ENCODE measurements around the gene REST.

DNA sequence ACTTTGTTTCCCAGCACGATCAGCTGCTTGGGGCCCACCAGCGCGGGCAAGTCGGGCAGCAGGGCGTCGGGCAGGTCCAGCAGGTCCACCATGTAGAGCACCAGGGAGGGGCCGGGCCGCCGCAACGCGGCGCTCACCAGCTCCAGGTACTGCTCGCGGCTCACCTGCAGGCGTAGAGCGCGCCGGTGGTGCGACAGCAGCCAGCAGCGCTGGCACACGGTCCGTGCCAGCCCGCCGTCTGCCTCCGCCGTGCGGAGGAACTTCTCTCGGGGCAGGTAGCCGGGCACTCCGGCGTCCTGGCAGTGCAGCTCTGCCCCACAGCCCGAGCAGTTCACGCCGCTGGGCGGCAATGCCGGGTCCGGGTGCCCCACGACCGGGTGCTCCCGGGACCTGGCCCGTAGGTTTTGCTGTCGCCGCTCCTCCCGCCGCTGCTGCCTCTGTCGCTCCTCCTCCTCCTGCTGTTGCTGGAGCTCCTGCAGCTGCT lies 69.2 kb downstream of the REST start:
- TF ChIP-seq EGR1 (IDR thresholded peaks at IDR 0.05) (no peak), TAF1 (IDR thresholded peaks at IDR 0.05; ENCODE audit: low read depth) (no peak), RAD21 (IDR thresholded peaks at IDR 0.05; ENCODE audit: low read depth) (no peak; the same call in 1 of the 2 replicates), EP300 (IDR thresholded peaks at IDR 0.05; ENCODE audit: borderline replicate concordance) (no peak), USF1 (IDR thresholded peaks at IDR 0.05) (no peak), YY1 (IDR thresholded peaks at IDR 0.05; ENCODE audit: low read depth) (0 out of 2 replicates have a peak, but pooled peaks have one; percentile 24), TCF12 (IDR thresholded peaks at IDR 0.05; ENCODE audit: low read depth) (no peak), CEBPB (IDR thresholded peaks at IDR 0.05) (no peak), FOXM1 (IDR thresholded peaks at IDR 0.05; ENCODE audit: borderline replicate concordance, low read depth) (no peak), TEAD4 (IDR thresholded peaks at IDR 0.05) (no peak)
- TF ChIP-seq, protein P1, sequence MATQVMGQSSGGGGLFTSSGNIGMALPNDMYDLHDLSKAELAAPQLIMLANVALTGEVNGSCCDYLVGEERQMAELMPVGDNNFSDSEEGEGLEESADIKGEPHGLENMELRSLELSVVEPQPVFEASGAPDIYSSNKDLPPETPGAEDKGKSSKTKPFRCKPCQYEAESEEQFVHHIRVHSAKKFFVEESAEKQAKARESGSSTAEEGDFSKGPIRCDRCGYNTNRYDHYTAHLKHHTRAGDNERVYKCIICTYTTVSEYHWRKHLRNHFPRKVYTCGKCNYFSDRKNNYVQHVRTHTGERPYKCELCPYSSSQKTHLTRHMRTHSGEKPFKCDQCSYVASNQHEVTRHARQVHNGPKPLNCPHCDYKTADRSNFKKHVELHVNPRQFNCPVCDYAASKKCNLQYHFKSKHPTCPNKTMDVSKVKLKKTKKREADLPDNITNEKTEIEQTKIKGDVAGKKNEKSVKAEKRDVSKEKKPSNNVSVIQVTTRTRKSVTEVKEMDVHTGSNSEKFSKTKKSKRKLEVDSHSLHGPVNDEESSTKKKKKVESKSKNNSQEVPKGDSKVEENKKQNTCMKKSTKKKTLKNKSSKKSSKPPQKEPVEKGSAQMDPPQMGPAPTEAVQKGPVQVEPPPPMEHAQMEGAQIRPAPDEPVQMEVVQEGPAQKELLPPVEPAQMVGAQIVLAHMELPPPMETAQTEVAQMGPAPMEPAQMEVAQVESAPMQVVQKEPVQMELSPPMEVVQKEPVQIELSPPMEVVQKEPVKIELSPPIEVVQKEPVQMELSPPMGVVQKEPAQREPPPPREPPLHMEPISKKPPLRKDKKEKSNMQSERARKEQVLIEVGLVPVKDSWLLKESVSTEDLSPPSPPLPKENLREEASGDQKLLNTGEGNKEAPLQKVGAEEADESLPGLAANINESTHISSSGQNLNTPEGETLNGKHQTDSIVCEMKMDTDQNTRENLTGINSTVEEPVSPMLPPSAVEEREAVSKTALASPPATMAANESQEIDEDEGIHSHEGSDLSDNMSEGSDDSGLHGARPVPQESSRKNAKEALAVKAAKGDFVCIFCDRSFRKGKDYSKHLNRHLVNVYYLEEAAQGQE (IDR thresholded peaks at IDR 0.05; ENCODE audit: low read depth) = peak; percentile 9; the same call in 1 of the 2 replicates
- TF ChIP-seq, protein P2, sequence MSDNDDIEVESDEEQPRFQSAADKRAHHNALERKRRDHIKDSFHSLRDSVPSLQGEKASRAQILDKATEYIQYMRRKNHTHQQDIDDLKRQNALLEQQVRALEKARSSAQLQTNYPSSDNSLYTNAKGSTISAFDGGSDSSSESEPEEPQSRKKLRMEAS (IDR thresholded peaks at IDR 0.05) = peak; percentile 8; the same call in 1 of the 2 replicates
